Neural cell (in vitro differentiated cells): ENCODE data around the gene PAWR. TPM values are rescaled to one million over a fixed set of nuclear protein-coding genes. Genes with fewer than 3 reads are reported as not detected.

Experiments
- H2AFZ ChIP-seq: fragments of 200-600, 300-800 bp; sonication (generic), shearing (Covaris generic); 2 replicates; pipeline ENCODE4 v1.6.0; 2014; ENCODE audit warnings: low read depth, mild to moderate bottlenecking, antibody characterized with exemption, low read length, moderate library complexity
- H3F3A ChIP-seq: fragments of 200-600 bp; shearing (Covaris generic); 2 replicates; pipeline ENCODE4 v1.6.1; 2016; ENCODE audit warnings: mild to moderate bottlenecking, moderate library complexity, mixed read lengths, antibody characterized with exemption, low read length; ENCODE audit not compliant: insufficient read depth, poor library complexity, severe bottlenecking
- H3K27ac ChIP-seq: fragments of 200-600, 300-800 bp; sonication (generic), shearing (Covaris generic); 2 replicates; pipeline ENCODE4 v1.5.1; 2014; ENCODE audit warnings: mild to moderate bottlenecking, low read length, moderate library complexity
- H3K27me3 ChIP-seq: fragments of 300-800, 200-600 bp; sonication (generic), shearing (Covaris generic); 2 replicates; pipeline ENCODE4 v1.6.0; 2014; ENCODE audit warnings: mild to moderate bottlenecking, low read depth, low read length, moderate library complexity; ENCODE audit not compliant: insufficient read depth
- H3K36me3 ChIP-seq: fragments of 300-800, 200-600 bp; sonication (generic), shearing (Covaris generic); 2 replicates; pipeline ENCODE4 v1.5.1; 2014; ENCODE audit warnings: mild to moderate bottlenecking, antibody characterized with exemption, low read length, moderate library complexity; ENCODE audit not compliant: insufficient read depth
- H3K4me2 ChIP-seq: fragments of 300-800, 200-600 bp; sonication (generic), shearing (Covaris generic); 2 replicates; pipeline ENCODE4 v1.6.0; 2014; ENCODE audit warnings: mild to moderate bottlenecking, low read length
- H3K4me3 ChIP-seq: fragments of 300-800, 200-600 bp; sonication (generic), shearing (Covaris generic); 2 replicates; pipeline ENCODE4 v1.5.1; 2014; ENCODE audit warnings: mild to moderate bottlenecking, low read length, moderate library complexity
- H3K79me2 ChIP-seq: fragments of 200-600 bp; shearing (Covaris generic); replicated peaks from 2 replicates; pipeline ENCODE4 v1.6.0; 2014; ENCODE audit warnings: mild to moderate bottlenecking, low read length, moderate library complexity; ENCODE audit not compliant: insufficient read depth
- H3K9ac ChIP-seq: fragments of 300-800, 200-600 bp; sonication (generic), shearing (Covaris generic); 2 replicates; pipeline ENCODE4 v1.6.1; 2016; ENCODE audit warnings: mild to moderate bottlenecking, low read length, mixed read lengths
- H3K9me2 ChIP-seq: fragments of 200-600 bp; shearing (Covaris generic); 2 replicates; pipeline ENCODE4 v1.6.1; 2016; ENCODE audit warnings: mild to moderate bottlenecking, low read length, mixed read lengths; ENCODE audit not compliant: insufficient read depth
- H3K9me3 ChIP-seq: fragments of 200-600, 300-800 bp; sonication (generic), shearing (Covaris generic); 2 replicates; pipeline ENCODE4 v1.6.1; 2016; ENCODE audit warnings: mild to moderate bottlenecking, mixed run types, low read length, moderate library complexity, mixed read lengths
- H4K20me1 ChIP-seq: fragments of 200-600 bp; shearing (Covaris generic); 2 replicates; pipeline ENCODE4 v1.6.1; 2016; ENCODE audit warnings: mild to moderate bottlenecking, mixed run types; ENCODE audit not compliant: insufficient read depth
- CTCF ChIP-seq: fragments of 450-650 bp; IDR thresholded peaks from 2 replicates; pipeline ENCODE4 v1.5.1; 2014; ENCODE audit warnings: antibody characterized with exemption, mild to moderate bottlenecking, moderate library complexity; ENCODE audit not compliant: poor library complexity, severe bottlenecking
- EP300 ChIP-seq: fragments of 450-650 bp; conservative IDR thresholded peaks from 2 replicates; pipeline ENCODE4 v1.6.1; 2014; ENCODE audit warnings: antibody characterized with exemption, mild to moderate bottlenecking, moderate library complexity; ENCODE audit not compliant: poor library complexity, severe bottlenecking
- EZH2 ChIP-seq: fragments of 200-600, 300-800 bp; shearing (Covaris generic), sonication (generic); IDR thresholded peaks from 2 replicates; pipeline ENCODE4 v1.6.1; 2014; ENCODE audit warnings: antibody characterized with exemption, low read length, borderline replicate concordance, mild to moderate bottlenecking; ENCODE audit not compliant: insufficient read depth, poor library complexity, severe bottlenecking
- MXI1 ChIP-seq: fragments of 450-650 bp; conservative IDR thresholded peaks from 2 replicates; pipeline ENCODE4 v1.6.1; 2014; ENCODE audit warnings: antibody characterized with exemption, mild to moderate bottlenecking; ENCODE audit not compliant: poor library complexity, severe bottlenecking
- POLR2AphosphoS5 ChIP-seq: IDR thresholded peaks from 2 replicates; pipeline ENCODE4 v1.6.1; 2012
- RAD21 ChIP-seq: fragments of 450-650 bp; conservative IDR thresholded peaks from 2 replicates; pipeline ENCODE4 v1.6.1; 2014; ENCODE audit warnings: antibody characterized with exemption, mild to moderate bottlenecking, moderate library complexity
- SMC3 ChIP-seq: fragments of 450-650 bp; conservative IDR thresholded peaks from 2 replicates; pipeline ENCODE4 v1.6.1; 2014; ENCODE audit warnings: antibody characterized with exemption, mild to moderate bottlenecking, moderate library complexity; ENCODE audit not compliant: poor library complexity
- TAF1 ChIP-seq: IDR thresholded peaks from 2 replicates; pipeline ENCODE4 v1.6.1; 2012; ENCODE audit warnings: low read depth
- polyA plus RNA-seq: library from polyadenylated mRNA; depleted of rRNA; stranded (reverse); fragments of >200 nt; gene quantifications from 2 replicates; pipeline ENCODE4 v1.2.3, GENCODE V29; 2014
- TF ChIP-seq, protein P1 (sequence below): IDR thresholded peaks from 2 replicates; pipeline ENCODE4 v1.6.1; 2012; ENCODE audit warnings: borderline replicate concordance

The PAWR gene
- polyA plus RNA-seq, 1 donor from 2014 or later, result 13.4 TPM

DNA sequence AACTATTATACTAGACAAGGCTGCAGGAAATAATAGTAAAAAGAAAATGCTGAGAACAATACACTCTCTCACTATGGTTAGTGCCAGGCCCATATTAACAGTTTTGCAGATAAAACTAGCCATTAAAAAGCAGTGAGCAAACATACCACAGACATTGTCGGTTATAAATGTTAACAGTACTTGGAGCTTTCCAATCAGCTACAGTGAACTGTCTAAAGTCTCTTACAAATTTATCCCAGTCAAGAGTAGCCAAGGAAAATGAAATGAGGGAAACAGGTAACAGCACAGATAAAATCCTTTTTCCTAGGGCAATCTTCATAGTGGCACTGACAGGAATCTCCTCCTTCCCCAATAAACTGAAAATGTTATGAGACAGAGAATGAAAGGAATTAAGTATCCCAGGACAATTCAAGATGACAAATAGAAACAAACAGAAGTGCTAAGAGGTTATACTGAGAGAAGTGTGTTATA, 30.8 kb downstream of the PAWR start:
- Histone ChIP-seq H3K9me2 (no peaks in the 10 kb centered on the region), H3F3A (no peaks in the 10 kb centered on the region), H3K4me2 (no peak overlapping the region), H2AFZ (no peak overlapping the region), H3K79me2 (no peaks in the 10 kb centered on the region), H3K9ac (no peak overlapping the region), H3K27me3 (no peaks in the 10 kb centered on the region), H3K27ac (no peak overlapping the region), H3K9me3 (no peaks in the 10 kb centered on the region), H3K36me3 (no peaks in the 10 kb centered on the region), H4K20me1 (no peaks in the 10 kb centered on the region), H3K4me3 (no peak overlapping the region)
- TF ChIP-seq MXI1 (no peak), SMC3 (no peak), RAD21 (no peak), EZH2 (no peak), CTCF (no peak), TAF1 (no peak), EP300 (no peak), POLR2AphosphoS5 (no peak)
- TF ChIP-seq, protein P1, sequence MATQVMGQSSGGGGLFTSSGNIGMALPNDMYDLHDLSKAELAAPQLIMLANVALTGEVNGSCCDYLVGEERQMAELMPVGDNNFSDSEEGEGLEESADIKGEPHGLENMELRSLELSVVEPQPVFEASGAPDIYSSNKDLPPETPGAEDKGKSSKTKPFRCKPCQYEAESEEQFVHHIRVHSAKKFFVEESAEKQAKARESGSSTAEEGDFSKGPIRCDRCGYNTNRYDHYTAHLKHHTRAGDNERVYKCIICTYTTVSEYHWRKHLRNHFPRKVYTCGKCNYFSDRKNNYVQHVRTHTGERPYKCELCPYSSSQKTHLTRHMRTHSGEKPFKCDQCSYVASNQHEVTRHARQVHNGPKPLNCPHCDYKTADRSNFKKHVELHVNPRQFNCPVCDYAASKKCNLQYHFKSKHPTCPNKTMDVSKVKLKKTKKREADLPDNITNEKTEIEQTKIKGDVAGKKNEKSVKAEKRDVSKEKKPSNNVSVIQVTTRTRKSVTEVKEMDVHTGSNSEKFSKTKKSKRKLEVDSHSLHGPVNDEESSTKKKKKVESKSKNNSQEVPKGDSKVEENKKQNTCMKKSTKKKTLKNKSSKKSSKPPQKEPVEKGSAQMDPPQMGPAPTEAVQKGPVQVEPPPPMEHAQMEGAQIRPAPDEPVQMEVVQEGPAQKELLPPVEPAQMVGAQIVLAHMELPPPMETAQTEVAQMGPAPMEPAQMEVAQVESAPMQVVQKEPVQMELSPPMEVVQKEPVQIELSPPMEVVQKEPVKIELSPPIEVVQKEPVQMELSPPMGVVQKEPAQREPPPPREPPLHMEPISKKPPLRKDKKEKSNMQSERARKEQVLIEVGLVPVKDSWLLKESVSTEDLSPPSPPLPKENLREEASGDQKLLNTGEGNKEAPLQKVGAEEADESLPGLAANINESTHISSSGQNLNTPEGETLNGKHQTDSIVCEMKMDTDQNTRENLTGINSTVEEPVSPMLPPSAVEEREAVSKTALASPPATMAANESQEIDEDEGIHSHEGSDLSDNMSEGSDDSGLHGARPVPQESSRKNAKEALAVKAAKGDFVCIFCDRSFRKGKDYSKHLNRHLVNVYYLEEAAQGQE, result no peak

DNA sequence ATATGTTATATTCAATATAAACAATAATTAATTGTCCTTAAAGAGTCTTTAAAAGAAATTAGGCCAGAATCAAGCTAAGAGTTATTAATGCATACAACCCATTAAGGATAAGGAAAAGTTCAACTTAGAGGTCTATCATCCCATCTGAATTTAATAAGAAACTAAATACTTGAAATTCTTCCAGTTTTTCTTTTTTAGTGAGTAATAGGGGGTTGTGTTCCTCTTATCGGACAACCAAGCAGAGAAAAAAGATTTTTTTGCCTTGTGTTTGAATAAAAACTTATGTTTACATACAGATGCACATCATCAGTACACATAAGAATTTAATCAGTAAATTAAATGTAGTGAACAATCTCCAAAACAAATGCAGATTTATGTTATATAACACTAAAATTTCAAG, 32.5 kb downstream of the PAWR start:
- H2AFZ ChIP-seq, result no peak overlapping the region
- H3K9ac ChIP-seq, result no peak overlapping the region
- no peaks in the 10 kb centered on the region for H3K9me3 ChIP-seq
- no peaks in the 10 kb centered on the region for H3K79me2 ChIP-seq
- H3K27ac ChIP-seq, result no peak overlapping the region
- no peaks in the 10 kb centered on the region for H4K20me1 ChIP-seq
- no peaks in the 10 kb centered on the region for H3K9me2 ChIP-seq
- H3K27me3 ChIP-seq, result no peaks in the 10 kb centered on the region
- H3K4me2 ChIP-seq, result no peak overlapping the region
- TF ChIP-seq SMC3 (no peak), POLR2AphosphoS5 (no peak), EP300 (no peak), MXI1 (no peak), CTCF (no peak), TAF1 (no peak), RAD21 (no peak), EZH2 (no peak)
- TF ChIP-seq, protein P1, result no peak
- H3K4me3 ChIP-seq, result no peak overlapping the region
- H3F3A ChIP-seq, result no peaks in the 10 kb centered on the region
- H3K36me3 ChIP-seq, result no peaks in the 10 kb centered on the region
